NCI-H146 (cell line): ENCODE results near the gene SCGB1C1.
"Not testable (repeated sequence)": the region's sequence is repeated elsewhere in the genome, so short reads cannot be mapped to it uniquely, and the experiment has no call there.

ENCODE experiments used
- DNase-seq: peaks from one replicate; lab custom pipeline; 2025; lab: John Stamatoyannopoulos, UW

The SCGB1C1 gene

DNA sequence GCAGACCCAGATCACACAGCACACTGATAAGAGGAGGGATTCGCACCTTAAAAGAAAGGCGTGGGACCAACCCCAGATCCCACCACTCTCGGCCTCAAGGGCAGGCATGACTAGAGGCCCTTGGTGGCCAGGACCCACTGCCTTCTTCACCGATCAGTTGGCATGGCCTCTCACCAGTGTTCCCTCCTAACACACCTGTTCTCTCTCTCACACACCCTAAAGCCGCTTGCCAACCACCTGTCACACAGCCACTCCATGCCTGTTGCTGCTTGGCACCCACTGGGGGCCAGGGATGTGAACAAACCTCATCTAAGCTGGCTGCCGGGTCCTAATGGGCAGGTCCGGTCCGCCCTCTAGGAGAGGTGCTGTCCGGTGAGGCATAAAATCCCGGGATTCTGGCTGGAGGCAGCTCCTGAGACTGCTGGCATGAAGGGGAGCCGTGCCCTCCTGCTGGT lies at the start of gene SCGB1C1:
TSS of gene SCGB1C1 (plus strand) at position 405 of the 455 bp plus-strand sequence. CDS start at position 427, 22 bp downstream.
- DNase-seq, result not testable (repeated sequence)

GRCh38 chr11:180242-180641 lies 12.6 kb upstream of the SCGB1C1 start:
- DNase-seq, result not testable (repeated sequence)

DNA sequence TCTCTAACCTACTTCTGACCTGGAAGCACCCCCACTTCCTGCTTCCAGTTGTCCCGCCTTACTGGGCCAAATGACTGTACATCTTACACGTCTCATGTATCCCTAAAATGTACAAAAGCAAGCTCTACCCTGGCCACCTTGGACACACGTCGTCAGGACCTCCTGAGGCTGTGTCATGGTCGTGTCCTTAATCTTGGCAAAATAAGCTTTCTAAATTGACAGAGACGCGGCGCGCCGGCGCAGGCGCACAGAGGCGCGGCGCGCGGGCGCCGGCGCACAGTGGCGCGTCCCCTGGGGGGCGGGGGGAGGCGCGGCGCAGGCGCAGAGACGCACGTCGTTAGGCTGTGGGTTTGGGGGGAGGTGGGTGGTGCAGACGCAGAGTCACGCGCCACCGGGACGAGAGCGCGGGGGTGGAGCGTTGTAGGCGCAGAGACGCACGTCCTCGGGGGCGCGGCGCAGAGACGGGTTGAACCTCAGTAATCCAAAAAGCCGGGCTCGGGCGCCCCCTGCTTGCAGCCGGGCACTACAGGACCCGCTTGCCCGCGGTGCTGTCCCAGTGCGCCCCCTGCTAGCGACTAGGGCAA lies 3.6 kb upstream of the SCGB1C1 start:
- DNase-seq, result not testable (repeated sequence)

- not testable (repeated sequence) for DNase-seq
Measured at GRCh38 chr11:189843-190311, 3.0 kb upstream of the SCGB1C1 start.

GRCh38 chr11:190546-190945 lies 2.3 kb upstream of the SCGB1C1 start:
- DNase-seq, result not testable (repeated sequence)

- DNase-seq, result not testable (repeated sequence)
Measured at GRCh38 chr11:191490-192478, 1.1 kb upstream of the SCGB1C1 start.

DNA sequence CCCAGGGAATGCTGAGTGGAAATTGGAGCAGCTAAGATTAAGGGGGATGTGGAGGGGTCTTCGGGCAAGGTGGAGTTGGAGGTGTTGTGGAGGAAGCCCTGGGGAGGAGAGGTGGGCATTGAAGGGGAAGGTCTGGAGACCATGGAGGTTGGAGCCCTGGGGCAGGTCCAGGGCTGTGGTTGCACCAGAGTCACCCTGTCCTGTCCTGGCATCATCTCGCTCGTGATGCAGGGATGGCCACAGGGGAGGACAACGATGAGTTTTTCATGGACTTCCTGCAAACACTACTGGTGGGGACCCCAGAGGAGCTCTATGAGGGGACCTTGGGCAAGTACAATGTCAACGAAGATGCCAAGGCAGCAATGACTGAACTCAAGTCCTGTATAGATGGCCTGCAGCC lies 603 bp downstream of the SCGB1C1 start:
- DNase-seq, result not testable (repeated sequence)

DNA sequence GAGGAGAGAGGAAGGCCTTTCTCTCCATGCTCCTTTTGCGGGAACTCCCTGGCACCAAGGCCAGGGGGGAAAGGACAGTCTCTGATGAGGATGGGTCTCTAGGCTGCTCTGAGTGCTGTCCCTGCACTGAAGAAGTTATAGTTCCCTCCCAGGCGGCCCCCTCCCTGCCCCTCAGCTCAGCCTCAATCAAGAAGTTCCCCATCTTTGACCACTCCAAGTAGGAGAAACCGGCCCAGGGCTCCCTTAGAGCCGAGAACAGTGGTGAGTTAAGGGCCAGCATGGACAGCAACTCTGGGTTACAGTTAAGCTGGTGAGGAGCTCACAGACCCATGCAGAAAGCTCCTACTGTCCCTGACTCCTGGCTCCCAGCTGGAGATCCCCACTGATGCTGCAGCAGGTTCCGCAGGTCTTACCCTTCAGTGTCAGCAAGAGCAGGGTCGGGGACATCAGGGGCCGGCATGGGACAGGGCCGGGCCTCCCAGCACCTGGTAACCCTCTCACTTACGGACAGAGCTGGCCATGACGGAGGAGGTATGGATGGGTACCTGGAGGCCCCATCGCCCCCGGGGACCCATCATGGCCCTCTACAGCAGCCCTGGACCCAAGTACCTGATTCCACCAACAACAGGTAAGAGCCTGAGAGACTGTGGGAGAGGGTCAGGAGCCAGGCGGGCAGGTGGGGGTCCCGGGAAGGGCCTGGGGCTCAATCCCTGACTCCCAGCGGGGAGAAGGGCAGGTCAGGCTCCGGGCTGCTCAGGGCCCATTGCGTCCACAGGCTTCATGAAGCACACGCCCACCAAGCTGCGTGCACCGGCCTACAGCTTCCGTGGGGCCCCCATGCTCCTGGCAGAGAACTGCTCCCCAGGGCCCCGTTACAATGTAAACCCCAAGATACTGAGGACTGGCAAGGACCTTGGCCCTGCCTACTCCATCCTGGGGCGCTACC lies 4.2 kb downstream of the SCGB1C1 start:
- no peak for DNase-seq

GRCh38 chr11:197741-198235 lies 4.9 kb downstream of the SCGB1C1 start:
- DNase-seq, result no peak

DNA sequence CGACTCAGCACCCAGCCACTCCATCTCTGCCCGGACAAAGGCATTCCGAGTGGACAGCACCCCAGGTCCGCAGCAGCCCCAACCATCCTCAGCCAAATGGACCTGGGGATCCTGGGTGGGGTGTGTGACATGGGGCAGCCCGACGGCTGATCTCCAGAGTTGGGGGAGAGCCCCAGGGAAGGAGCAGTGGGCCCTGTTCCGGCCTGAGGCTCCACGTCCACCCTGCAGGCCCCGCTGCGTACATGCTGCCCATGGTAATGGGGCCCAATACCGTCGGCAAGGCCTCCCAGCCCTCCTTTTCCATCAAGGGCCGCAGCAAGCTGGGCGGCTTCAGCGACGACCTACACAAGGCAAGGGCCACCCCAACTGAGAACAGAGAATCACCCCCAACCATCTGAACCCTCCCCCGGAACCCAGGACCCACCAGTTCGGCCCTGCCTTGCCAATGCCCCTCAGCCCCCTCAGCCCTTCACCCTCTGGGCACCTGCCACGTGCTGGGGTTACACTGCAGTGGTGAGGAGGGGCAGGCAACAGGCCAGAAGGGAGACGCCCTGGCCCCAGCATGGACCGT lies 5.4 kb downstream of the SCGB1C1 start:
- DNase-seq, result no peak

GRCh38 chr11:199004-199581 lies 6.2 kb downstream of the SCGB1C1 start:
- no peak for DNase-seq

DNA sequence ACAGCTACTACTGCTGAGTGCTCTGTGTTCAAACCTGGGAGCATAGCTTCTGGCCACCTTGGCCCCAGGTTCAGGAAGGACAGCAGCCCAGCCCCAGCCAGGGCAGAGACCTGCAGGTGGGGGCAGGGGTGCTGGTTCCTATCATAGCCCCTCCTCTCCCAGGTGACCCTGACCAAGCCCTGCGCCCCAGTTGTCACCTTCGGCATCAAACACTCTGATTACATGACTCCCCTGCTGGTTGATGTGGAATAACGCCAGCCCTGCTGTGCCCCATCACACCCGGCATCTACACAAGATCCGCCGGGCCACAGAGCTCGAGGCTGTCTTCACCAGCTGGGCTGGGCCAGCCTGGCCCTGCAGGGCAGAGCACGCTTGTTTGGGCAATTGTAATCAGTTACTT lies 6.9 kb downstream of the SCGB1C1 start:
- DNase-seq, result no peak

- DNase-seq, result no peak
Measured at GRCh38 chr11:200224-201003, 7.5 kb downstream of the SCGB1C1 start.

DNA sequence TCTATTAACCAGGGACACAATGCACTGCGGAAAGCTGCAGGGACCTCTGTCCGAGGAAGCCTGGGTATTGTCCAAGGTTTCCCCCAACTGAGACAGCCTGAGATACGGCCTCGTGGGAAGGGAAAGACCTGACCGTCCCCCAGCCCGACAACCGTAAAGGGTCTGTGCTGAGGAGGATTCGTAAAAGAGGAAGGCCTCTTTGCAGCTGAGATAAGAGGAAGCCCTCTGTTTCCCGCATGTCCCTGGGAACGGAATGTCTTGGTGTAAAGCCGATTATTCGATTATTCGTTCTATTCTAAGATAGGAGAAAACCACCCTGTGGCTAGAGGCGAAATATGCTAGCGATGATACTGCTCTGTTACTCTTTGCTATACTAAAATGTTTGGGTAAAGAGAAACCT lies 9.1 kb downstream of the SCGB1C1 start:
- DNase-seq, result no peak

DNA sequence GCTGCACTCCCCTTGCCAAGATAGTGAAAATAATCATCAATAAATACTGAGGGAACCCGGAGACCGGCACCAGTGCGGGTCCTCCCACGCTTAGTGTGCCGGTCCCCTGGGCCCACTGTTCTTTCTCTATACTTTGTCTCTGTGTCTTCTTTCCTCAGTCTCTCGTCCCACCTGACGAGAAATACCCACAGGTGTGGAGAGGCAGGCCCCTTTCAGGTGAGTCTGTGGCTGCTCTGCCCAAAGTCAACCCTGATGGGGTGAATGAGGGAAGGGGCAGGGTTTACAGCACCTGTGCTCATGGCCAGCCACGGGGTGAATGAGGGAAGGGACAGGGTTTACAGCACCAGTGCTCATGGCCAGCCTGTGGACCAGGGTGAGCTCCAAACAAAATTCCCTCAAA lies 9.6 kb downstream of the SCGB1C1 start:
- no peak for DNase-seq

- no peak for DNase-seq
Measured at GRCh38 chr11:203056-203944, 10.4 kb downstream of the SCGB1C1 start.

GRCh38 chr11:203945-204586 lies 11.2 kb downstream of the SCGB1C1 start:
- no peak for DNase-seq

DNA sequence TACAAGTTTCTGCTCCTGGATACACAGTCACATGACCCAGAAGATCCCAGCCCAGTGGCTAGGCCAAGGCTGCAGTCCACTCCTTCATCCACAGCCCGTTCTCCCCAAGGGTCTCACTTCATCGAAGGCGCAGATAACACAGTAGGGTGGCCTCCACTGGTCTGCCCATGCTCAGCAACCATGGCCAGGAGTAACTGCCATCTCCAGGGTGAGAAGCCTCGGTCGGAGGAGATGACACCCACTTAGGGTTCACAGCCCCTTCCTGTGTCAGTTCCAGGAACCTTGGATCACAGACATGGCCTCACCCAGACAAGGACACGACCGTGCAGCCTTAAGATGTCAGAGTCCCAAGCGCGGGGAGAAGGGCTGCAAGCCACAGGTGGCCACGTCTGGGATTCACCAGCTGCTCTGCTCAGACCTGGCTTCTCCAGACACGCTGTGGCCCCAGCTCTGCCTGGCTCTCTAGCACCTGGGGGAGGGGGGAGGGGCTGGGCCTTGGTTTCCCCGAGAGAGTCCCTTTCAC lies 11.8 kb downstream of the SCGB1C1 start:
- no peak for DNase-seq
